ENCODE measurements around the gene CADM1.

CADM1 gene

GRCh38 chr11:115151010-115151409 lies 353.2 kb downstream of the CADM1 start:
- no peak for TF ChIP-seq POLR2AphosphoS5 (IDR thresholded peaks at IDR 0.05; ENCODE audit: low read depth, low read length)
- TF ChIP-seq TAF1 (IDR thresholded peaks at IDR 0.05; ENCODE audit: borderline replicate concordance, insufficient read depth, low read length) = no peak
- no peak for TF ChIP-seq SIN3A (IDR thresholded peaks at IDR 0.05; ENCODE audit: borderline replicate concordance, insufficient read depth, low read length)
- no peak for TF ChIP-seq REST (IDR thresholded peaks at IDR 0.05; ENCODE audit: insufficient read depth in 1 of 2, low read depth in 2 of 2, low read length in 2 of 2)
- TF ChIP-seq FOXP2 (optimal IDR thresholded peaks at IDR 0.05; ENCODE audit: borderline replicate concordance, extremely low read depth, extremely low read length, insufficient read depth) = no peak

- no peak for TF ChIP-seq SIN3A (IDR thresholded peaks at IDR 0.05; ENCODE audit: borderline replicate concordance, insufficient read depth, low read length)
- no peak for TF ChIP-seq REST (IDR thresholded peaks at IDR 0.05; ENCODE audit: insufficient read depth in 1 of 2, low read depth in 2 of 2, low read length in 2 of 2)
- no peak for TF ChIP-seq TAF1 (IDR thresholded peaks at IDR 0.05; ENCODE audit: borderline replicate concordance, insufficient read depth, low read length)
- TF ChIP-seq POLR2AphosphoS5 (IDR thresholded peaks at IDR 0.05; ENCODE audit: low read depth, low read length) = no peak
- TF ChIP-seq FOXP2 (optimal IDR thresholded peaks at IDR 0.05; ENCODE audit: borderline replicate concordance, extremely low read depth, extremely low read length, insufficient read depth) = no peak
Measured at GRCh38 chr11:115148691-115149090, 355.5 kb downstream of the CADM1 start.

- TF ChIP-seq SIN3A (IDR thresholded peaks at IDR 0.05; ENCODE audit: borderline replicate concordance, insufficient read depth, low read length) (no peak), REST (IDR thresholded peaks at IDR 0.05; ENCODE audit: insufficient read depth in 1 of 2, low read depth in 2 of 2, low read length in 2 of 2) (no peak), TAF1 (IDR thresholded peaks at IDR 0.05; ENCODE audit: borderline replicate concordance, insufficient read depth, low read length) (no peak), POLR2AphosphoS5 (IDR thresholded peaks at IDR 0.05; ENCODE audit: low read depth, low read length) (no peak), FOXP2 (optimal IDR thresholded peaks at IDR 0.05; ENCODE audit: borderline replicate concordance, extremely low read depth, extremely low read length, insufficient read depth) (no peak)
Measured at GRCh38 chr11:115148101-115148500, 356.1 kb downstream of the CADM1 start.

GRCh38 chr11:115147243-115147807 lies 356.9 kb downstream of the CADM1 start:
- TF ChIP-seq REST (IDR thresholded peaks at IDR 0.05; ENCODE audit: insufficient read depth in 1 of 2, low read depth in 2 of 2, low read length in 2 of 2) = no peak
- no peak for TF ChIP-seq POLR2AphosphoS5 (IDR thresholded peaks at IDR 0.05; ENCODE audit: low read depth, low read length)
- TF ChIP-seq SIN3A (IDR thresholded peaks at IDR 0.05; ENCODE audit: borderline replicate concordance, insufficient read depth, low read length) = no peak
- TF ChIP-seq TAF1 (IDR thresholded peaks at IDR 0.05; ENCODE audit: borderline replicate concordance, insufficient read depth, low read length) = no peak

GRCh38 chr11:115146425-115146824 lies 357.8 kb downstream of the CADM1 start:
- no peak for TF ChIP-seq FOXP2 (optimal IDR thresholded peaks at IDR 0.05; ENCODE audit: borderline replicate concordance, extremely low read depth, extremely low read length, insufficient read depth)
- no peak for TF ChIP-seq REST (IDR thresholded peaks at IDR 0.05; ENCODE audit: insufficient read depth in 1 of 2, low read depth in 2 of 2, low read length in 2 of 2)
- TF ChIP-seq POLR2AphosphoS5 (IDR thresholded peaks at IDR 0.05; ENCODE audit: low read depth, low read length) = no peak
- no peak for TF ChIP-seq SIN3A (IDR thresholded peaks at IDR 0.05; ENCODE audit: borderline replicate concordance, insufficient read depth, low read length)
- TF ChIP-seq TAF1 (IDR thresholded peaks at IDR 0.05; ENCODE audit: borderline replicate concordance, insufficient read depth, low read length) = no peak

Data from PFSK-1 (cell line).